Rectal smooth muscle tissue (tissue), 1 donor: ENCODE results near the gene S1PR4.
A peak's percentile ranks its signal among the peaks of the same experiment; 100 is the strongest.

Experiments
- H3K27ac ChIP-seq: one replicate; pipeline ENCODE4 v1.7.0; 2013; ENCODE audit warnings: low read depth, low read length, inconsistent platforms
- H3K27me3 ChIP-seq: one replicate; pipeline ENCODE4 v1.7.0; 2013; ENCODE audit warnings: low read length; ENCODE audit not compliant: control insufficient read depth, insufficient read depth
- H3K36me3 ChIP-seq: one replicate; pipeline ENCODE4 v1.7.0; 2013; ENCODE audit warnings: low read length; ENCODE audit not compliant: control insufficient read depth, insufficient read depth
- H3K4me1 ChIP-seq: one replicate; pipeline ENCODE4 v1.7.0; 2013; ENCODE audit warnings: low read length; ENCODE audit not compliant: control insufficient read depth, insufficient read depth
- H3K4me3 ChIP-seq: one replicate; pipeline ENCODE4 v1.7.0; 2013; ENCODE audit warnings: low read length
- H3K9ac ChIP-seq: one replicate; pipeline ENCODE4 v1.7.0; 2013; ENCODE audit warnings: low read length

S1PR4 gene

DNA sequence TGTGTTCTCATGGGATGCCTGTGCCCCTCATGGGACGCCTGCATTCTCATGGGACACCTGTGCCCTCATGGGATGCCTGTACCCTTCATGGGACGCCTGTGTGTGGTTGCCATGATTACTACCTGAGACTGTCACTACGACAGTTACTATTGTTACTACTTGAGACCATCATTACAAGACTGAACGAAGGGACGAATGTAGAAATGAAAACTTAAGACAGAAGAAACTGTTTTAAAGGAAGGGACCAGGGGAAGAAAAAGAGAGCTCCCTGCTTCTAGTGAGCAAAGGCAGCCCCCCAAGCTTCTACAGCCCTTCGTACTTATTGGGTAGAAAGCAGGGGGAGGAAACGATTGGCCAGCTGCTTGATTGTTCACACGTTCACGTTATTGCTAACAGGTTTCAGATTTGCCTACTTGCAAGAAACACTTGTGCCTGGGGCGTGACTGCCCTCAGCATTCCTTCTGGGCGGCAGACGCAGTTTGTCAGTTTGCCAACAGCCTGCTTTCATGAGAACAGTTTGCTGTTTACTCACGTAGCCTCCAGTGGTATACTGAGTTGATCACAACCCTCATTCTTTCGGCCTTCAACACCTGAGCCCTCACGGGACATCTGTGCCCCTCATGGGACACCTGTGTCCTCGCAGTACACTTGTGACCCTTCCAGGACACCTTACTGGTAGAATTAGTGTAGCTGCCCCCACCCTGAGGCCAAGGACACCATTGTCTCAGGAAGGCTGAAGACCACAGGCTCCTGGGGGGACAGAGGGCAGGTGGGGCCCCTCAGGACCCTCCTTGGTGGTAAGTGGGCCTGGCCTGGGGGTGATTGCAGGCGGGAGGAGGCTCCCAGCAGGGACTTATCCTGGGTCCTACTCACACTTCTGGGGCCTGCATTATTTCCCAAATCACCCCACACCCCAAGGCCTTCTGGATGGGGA, 2.5 kb upstream of the S1PR4 start:
- H3K27ac ChIP-seq, result no peak overlapping the region
- no peaks in the 10 kb centered on the region for H3K36me3 ChIP-seq
- no peak overlapping the region for H3K9ac ChIP-seq
- no peaks in the 10 kb centered on the region for H3K27me3 ChIP-seq
- no peak overlapping the region for H3K4me3 ChIP-seq
- no peaks in the 10 kb centered on the region for H3K4me1 ChIP-seq

DNA sequence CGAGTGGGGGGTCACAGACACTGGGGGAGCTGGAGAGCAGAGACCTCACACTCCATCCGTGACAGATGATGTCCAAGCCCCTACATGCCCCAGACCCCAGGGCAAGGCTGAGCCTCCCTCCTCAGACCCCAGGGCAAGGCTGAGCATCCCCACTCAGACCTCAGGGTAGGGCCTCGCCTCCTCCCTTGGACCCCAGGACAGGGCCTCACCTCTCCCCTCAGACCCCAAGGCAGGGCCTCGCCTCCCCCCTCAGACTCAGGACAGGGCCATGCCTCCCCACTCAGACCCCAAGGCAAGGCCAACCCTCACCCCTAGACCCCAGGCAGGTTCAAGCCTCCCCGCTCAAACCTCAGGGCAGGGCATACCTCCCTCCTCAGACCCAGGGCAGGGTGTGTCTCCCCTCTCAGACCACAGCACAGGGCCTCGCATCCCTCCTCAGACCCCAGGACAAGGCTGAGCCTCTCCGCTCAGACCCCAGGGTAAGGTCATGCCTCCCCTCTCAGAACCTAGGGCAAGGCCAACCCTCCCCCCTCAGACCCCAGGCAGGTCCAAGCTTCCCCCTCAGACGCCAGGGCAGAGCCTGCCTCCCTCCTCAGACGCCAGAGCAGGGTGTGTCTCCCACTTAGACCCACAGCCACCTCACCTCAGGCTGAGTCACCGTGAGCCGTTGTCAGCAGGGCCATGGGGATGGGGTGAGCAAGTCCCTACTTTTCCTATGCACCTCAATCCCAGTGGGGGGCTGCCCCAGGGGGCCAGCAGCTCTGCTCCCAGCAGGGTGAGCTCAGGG, 1.7 kb upstream of the S1PR4 start:
- Histone ChIP-seq H3K27me3 (no peaks in the 10 kb centered on the region), H3K36me3 (no peaks in the 10 kb centered on the region), H3K4me3 (no peak overlapping the region), H3K27ac (no peak overlapping the region), H3K9ac (no peak overlapping the region), H3K4me1 (no peaks in the 10 kb centered on the region)

DNA sequence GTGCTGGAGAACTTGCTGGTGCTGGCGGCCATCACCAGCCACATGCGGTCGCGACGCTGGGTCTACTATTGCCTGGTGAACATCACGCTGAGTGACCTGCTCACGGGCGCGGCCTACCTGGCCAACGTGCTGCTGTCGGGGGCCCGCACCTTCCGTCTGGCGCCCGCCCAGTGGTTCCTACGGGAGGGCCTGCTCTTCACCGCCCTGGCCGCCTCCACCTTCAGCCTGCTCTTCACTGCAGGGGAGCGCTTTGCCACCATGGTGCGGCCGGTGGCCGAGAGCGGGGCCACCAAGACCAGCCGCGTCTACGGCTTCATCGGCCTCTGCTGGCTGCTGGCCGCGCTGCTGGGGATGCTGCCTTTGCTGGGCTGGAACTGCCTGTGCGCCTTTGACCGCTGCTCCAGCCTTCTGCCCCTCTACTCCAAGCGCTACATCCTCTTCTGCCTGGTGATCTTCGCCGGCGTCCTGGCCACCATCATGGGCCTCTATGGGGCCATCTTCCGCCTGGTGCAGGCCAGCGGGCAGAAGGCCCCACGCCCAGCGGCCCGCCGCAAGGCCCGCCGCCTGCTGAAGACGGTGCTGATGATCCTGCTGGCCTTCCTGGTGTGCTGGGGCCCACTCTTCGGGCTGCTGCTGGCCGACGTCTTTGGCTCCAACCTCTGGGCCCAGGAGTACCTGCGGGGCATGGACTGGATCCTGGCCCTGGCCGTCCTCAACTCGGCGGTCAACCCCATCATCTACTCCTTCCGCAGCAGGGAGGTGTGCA, 587 bp downstream of the S1PR4 start:
- H3K27ac ChIP-seq, result no peak overlapping the region
- no peaks in the 10 kb centered on the region for H3K27me3 ChIP-seq
- H3K36me3 ChIP-seq, result no peaks in the 10 kb centered on the region
- peak overlapping the region; percentile 57 for H3K4me3 ChIP-seq
- peak overlapping the region; percentile 21 for H3K9ac ChIP-seq
- no peaks in the 10 kb centered on the region for H3K4me1 ChIP-seq

DNA sequence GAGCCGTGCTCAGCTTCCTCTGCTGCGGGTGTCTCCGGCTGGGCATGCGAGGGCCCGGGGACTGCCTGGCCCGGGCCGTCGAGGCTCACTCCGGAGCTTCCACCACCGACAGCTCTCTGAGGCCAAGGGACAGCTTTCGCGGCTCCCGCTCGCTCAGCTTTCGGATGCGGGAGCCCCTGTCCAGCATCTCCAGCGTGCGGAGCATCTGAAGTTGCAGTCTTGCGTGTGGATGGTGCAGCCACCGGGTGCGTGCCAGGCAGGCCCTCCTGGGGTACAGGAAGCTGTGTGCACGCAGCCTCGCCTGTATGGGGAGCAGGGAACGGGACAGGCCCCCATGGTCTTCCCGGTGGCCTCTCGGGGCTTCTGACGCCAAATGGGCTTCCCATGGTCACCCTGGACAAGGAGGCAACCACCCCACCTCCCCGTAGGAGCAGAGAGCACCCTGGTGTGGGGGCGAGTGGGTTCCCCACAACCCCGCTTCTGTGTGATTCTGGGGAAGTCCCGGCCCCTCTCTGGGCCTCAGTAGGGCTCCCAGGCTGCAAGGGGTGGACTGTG, 1.2 kb downstream of the S1PR4 start:
- Histone ChIP-seq H3K27ac (no peak overlapping the region), H3K9ac (peak overlapping the region; percentile 21), H3K4me1 (no peaks in the 10 kb centered on the region), H3K4me3 (peak overlapping the region; percentile 57), H3K27me3 (no peaks in the 10 kb centered on the region), H3K36me3 (no peaks in the 10 kb centered on the region)

DNA sequence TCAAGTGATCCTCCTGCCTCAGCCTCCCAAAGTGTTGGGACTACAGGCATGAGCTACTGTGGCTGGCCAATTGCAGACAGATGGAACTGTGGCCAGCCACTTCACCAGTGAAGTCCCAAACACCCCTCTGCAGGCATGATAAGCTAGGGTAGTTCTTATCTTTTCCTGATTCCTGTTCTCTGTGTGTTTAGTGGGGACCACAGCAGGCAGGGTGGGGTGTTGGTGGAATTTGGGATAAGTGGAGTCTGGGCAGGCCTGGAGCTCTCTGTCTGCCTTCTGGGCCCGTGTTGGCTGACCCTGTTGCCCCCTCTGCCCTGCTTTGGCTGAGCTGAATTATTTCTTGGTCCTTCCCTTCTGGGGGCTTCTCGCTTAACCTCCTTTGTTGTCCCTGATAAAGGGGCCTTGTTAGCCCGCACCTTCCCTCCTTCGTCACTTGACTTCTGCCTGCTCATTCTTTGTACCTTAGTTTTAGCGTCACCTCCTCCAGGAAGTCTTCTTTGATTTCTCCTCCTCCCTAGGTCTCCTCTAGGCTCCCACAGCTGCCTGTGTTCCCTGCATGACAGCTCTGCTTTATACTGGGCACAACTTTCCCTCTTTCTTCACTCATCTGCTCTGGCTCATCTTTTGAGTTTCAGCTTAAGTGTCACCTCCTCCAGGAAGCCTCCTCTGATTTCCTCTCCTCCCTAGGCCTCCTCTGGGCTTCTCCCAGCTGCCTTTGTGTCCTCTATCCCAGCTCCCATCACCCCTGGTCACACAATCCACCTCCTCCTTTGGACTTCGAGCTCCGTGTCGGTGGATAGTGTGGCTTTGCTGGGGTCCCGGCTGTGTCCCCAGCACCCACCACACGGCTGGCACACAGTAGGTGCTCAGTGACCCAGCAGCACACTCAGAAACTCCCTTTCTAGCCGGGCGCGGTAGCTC, 5.4 kb downstream of the S1PR4 start:
- no peak overlapping the region for H3K4me3 ChIP-seq
- H3K36me3 ChIP-seq, result no peaks in the 10 kb centered on the region
- H3K27me3 ChIP-seq, result no peaks in the 10 kb centered on the region
- H3K27ac ChIP-seq, result no peak overlapping the region
- peaks cover 7% of the 10 kb centered on the region for H3K4me1 ChIP-seq
- H3K9ac ChIP-seq, result no peak overlapping the region

DNA sequence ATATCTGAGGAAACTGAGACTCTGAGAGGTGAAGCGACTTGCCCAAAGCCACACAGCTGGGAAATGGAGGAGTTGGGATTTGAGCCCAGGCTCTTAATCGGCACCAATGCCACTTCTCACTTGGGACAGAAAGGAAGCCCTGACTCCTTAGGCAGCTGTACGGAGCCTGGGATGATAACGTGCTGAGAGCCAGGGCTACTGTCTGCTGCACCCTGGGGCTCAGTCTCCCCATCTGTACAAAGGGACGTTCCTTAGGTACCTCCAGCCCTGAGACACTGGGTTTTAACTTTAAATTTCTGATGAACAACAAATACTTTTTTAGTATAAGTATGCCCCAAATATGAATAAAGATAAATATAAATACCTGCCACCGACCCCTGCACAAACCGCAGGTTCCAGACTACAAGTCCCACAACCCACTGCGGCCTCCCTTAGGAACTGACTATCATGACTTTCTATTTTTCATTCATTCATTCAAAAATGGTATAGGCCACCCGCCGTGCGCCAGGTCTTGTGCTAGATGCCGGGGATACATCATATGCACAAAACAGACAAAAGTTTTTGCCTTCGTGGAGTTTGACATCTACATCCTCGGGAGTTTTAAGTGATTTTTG, 6.4 kb downstream of the S1PR4 start:
- Histone ChIP-seq H3K27ac (peak overlapping the region; percentile 30), H3K4me1 (peaks cover 7% of the 10 kb centered on the region), H3K27me3 (no peaks in the 10 kb centered on the region), H3K36me3 (no peaks in the 10 kb centered on the region), H3K9ac (no peak overlapping the region), H3K4me3 (peak overlapping the region; percentile 83)

DNA sequence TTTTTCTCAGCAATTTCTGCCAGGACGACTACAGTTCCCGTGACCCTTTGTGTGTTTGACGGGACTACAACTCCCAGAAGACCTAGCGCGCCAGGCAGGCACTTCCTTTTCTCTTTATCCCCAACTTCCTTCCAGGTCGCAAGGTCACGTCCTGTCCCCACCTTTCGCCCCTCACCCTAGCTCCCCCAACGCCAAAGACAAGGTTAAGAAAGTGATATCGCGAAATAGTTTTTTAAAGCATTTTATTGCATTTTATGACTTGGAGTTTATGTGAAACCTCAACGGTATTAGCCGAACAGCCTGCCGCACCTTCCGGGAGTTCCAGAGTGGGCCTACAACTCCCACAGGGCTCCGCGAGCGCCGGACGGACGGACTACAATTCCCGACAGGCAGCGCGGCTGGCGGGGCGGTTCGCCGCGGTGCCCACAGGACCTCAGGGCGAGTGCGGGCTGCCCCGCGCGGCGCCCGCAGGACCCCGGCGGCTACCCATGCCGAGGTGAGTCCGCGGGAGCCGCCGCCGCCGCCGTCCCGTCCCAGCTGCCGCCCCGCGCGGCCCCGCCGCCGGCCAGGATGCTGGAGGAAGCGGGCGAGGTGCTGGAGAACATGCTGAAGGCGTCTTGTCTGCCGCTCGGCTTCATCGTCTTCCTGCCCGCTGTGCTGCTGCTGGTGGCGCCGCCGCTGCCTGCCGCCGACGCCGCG, 7.0 kb downstream of the S1PR4 start, which contains the start of gene NCLN:
Gene NCLN, plus strand, starts transcription at position 470 of the 699 bp plus-strand sequence. Its CDS starts 101 bp downstream, at position 571.
- Histone ChIP-seq H3K4me1 (peaks cover 7% of the 10 kb centered on the region), H3K4me3 (peak within 1 kb of the TSS; percentile 83), H3K36me3 (no peaks in the 10 kb centered on the region), H3K27ac (peak within 1 kb of the TSS; percentile 84), H3K27me3 (no peaks in the 10 kb centered on the region), H3K9ac (peak within 1 kb of the TSS; percentile 57)

DNA sequence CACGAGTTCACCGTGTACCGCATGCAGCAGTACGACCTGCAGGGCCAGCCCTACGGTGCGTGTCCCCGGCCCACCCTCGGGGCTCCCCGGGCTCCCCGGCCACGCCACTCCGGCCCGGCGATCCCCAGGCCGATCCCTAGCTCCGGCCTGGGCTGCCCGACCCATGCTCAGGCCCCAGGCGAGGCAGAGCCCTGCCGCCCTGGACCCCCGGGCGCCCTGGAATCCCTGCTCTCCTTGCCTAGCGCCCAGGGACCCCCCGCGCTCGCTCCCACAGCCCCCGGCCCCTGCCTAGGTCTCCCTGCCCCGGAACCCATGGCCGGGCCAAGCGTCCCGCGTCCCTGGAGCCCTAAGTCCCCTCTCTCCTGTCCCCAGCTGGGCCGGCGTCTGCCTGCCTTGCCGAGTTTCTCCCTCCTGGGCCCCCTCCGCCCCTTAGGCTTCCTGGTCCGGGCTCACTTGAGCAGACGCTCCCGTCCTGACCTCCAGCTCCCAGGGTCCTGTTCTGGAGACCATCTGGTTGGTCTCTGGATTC, 7.7 kb downstream of the S1PR4 start:
- H3K36me3 ChIP-seq, result no peaks in the 10 kb centered on the region
- H3K4me1 ChIP-seq, result peaks cover 7% of the 10 kb centered on the region
- no peaks in the 10 kb centered on the region for H3K27me3 ChIP-seq
- no peak overlapping the region for H3K27ac ChIP-seq
- H3K4me3 ChIP-seq, result peak overlapping the region; percentile 83
- H3K9ac ChIP-seq, result peak overlapping the region; percentile 57

DNA sequence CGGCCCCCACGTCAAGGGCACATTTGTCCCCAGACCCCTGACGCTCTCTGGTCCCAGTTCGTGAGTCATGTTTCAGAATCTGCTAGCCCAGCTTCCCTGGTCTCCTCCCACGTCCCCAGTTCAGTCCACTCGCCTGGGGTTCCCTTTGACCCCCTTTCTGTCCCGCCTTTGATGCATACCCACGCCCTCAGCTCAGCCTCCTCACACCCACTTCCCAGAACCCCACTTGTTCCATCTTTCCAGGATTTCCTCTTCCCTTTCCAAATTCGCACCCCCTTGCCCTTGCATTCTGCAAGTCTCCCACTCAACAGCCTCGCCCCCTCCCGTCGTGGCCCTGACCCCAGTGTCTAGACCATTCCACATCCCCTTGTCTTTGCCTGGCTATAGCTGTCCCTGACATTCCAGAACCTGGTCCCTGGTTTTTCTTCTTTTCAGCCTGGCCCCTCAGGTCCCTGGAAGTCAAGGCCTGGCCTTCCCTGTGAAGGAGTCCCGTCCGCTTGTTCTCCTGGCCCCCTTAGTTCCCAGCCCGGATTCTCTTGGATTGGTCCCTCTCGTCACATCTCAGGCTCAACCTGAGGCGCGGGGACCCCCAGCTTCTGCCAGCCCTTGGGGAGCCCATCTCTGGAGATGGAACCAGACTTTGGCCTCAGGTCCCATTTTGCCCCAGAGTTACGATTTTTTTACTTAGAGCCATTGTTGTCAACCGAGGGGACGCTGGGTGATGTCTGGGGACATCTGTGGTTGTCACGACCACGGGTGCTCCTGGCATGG, 8.5 kb downstream of the S1PR4 start:
- Histone ChIP-seq H3K9ac (peak overlapping the region; percentile 57), H3K4me1 (peaks cover 7% of the 10 kb centered on the region), H3K27me3 (no peaks in the 10 kb centered on the region), H3K27ac (no peak overlapping the region), H3K4me3 (peak overlapping the region; percentile 83), H3K36me3 (peaks cover 2% of the 10 kb centered on the region)
